Peyer's patch (tissue), 4 donors: ENCODE data around the gene LMOD1.

Experiments used
- CTCF ChIP-seq, 6 experiments: fragments of 450-650 bp in 4 of 6; fragments of 200-600 bp in 2 of 6; sonication (generic) in 1 of 6; IDR thresholded peaks; one replicate each; pipeline ENCODE4 v1.5.1; 2017 to 2019; ENCODE audit warnings: antibody characterized with exemption in 6 of 6, mild to moderate bottlenecking in 3 of 6, moderate library complexity in 1 of 6
- POLR2A ChIP-seq, 2 donors: fragments of 450-650 bp; IDR thresholded peaks; one replicate each; pipeline ENCODE4 v1.5.1; 2017; ENCODE audit warnings: antibody characterized with exemption in 2 of 2, mild to moderate bottlenecking in 2 of 2, moderate library complexity in 2 of 2

GRCh38 chr1:201895913-201896807, 50.2 kb downstream of the LMOD1 start:
- TF ChIP-seq POLR2A (IDR thresholded peaks at IDR 0.05) = peak in 1 of 2 donors; percentile 10
- peak; percentile 79 to 94 (median 90) for TF ChIP-seq CTCF (IDR thresholded peaks at IDR 0.05)
